Measurements from ENCODE around the gene PTPRN2.

Gene PTPRN2

GRCh38 chr7:157569967-157570366 lies 1017.7 kb downstream of the PTPRN2 start:
- no peak for TF ChIP-seq CTCF (IDR thresholded peaks at IDR 0.05; ENCODE audit: extremely low read depth, insufficient read depth, missing control alignments)
- DNase-seq (ENCODE audit: low spot score): no peak
- in situ Hi-C loops (cut with MboI; ENCODE audit: low pct_unique_long_range_greater_than_20kb, low sequenced_read_pairs, unreplicated experiment): no loop called here

GRCh38 chr7:157568770-157569584 lies 1018.6 kb downstream of the PTPRN2 start:
- in situ Hi-C loops (cut with MboI; ENCODE audit: low pct_unique_long_range_greater_than_20kb, low sequenced_read_pairs, unreplicated experiment): no loop called here
- DNase-seq (ENCODE audit: low spot score): no peak

GRCh38 chr7:157568106-157568769 lies 1019.4 kb downstream of the PTPRN2 start:
- no peak for DNase-seq (ENCODE audit: low spot score)
- in situ Hi-C loops (cut with MboI; ENCODE audit: low pct_unique_long_range_greater_than_20kb, low sequenced_read_pairs, unreplicated experiment): no loop called here
- no peak for TF ChIP-seq CTCF (IDR thresholded peaks at IDR 0.05; ENCODE audit: extremely low read depth, insufficient read depth, missing control alignments)

More at GRCh38 chr7:157568770-157569584, 1018.6 kb downstream of the PTPRN2 start:
- no peak for TF ChIP-seq CTCF (IDR thresholded peaks at IDR 0.05; ENCODE audit: extremely low read depth, insufficient read depth, missing control alignments)

- no peak for TF ChIP-seq CTCF (IDR thresholded peaks at IDR 0.05; ENCODE audit: extremely low read depth, insufficient read depth, missing control alignments)
- in situ Hi-C loops (cut with MboI; ENCODE audit: low pct_unique_long_range_greater_than_20kb, low sequenced_read_pairs, unreplicated experiment): no loop called here
- no peak for DNase-seq (ENCODE audit: low spot score)
Observed at GRCh38 chr7:157567666-157568065, 1020.0 kb downstream of the PTPRN2 start.

- in situ Hi-C loops (cut with MboI; ENCODE audit: low pct_unique_long_range_greater_than_20kb, low sequenced_read_pairs, unreplicated experiment): no loop called here
- no peak for DNase-seq (ENCODE audit: low spot score)
- TF ChIP-seq CTCF (IDR thresholded peaks at IDR 0.05; ENCODE audit: extremely low read depth, insufficient read depth, missing control alignments): no peak
Observed at GRCh38 chr7:157566631-157567006, 1021.0 kb downstream of the PTPRN2 start.

GRCh38 chr7:157565981-157566630 lies 1021.5 kb downstream of the PTPRN2 start:
- DNase-seq (ENCODE audit: low spot score): no peak
- TF ChIP-seq CTCF (IDR thresholded peaks at IDR 0.05; ENCODE audit: extremely low read depth, insufficient read depth, missing control alignments): no peak
- in situ Hi-C loops (cut with MboI; ENCODE audit: low pct_unique_long_range_greater_than_20kb, low sequenced_read_pairs, unreplicated experiment): no loop called here
